ENCODE results near the gene SEPHS2. TPM values are rescaled to one million over a fixed set of nuclear protein-coding genes. Genes with fewer than 3 reads are reported as not detected.

SEPHS2 gene
- total and polyA plus RNA-seq, 2 of the 8 experiments (the other 6 are each of a cell fraction or from before 2014, with no cell fraction given), result 28.2 to 61.8 TPM

GRCh38 chr16:30445149-30445407 lies 596 bp downstream of the SEPHS2 start:
- no peak overlapping the region for H2AFZ ChIP-seq (ENCODE audit: low read length)
- H3K23me2 ChIP-seq (ENCODE audit: low read depth, low read length), result peaks cover 6% of the 10 kb centered on the region
- no peak overlapping the region for H3K56ac ChIP-seq (replicated peaks; ENCODE audit: insufficient read length, low read depth, low read length)
- FAIRE-seq (no peak), DNase-seq (ENCODE audit: low read depth in 1 of 2, low spot score in 2 of 2) (no peak)
- TF ChIP-seq TBP (IDR thresholded peaks at IDR 0.05; ENCODE audit: low read depth, low read length) (no peak), GABPA (IDR thresholded peaks at IDR 0.05; ENCODE audit: borderline replicate concordance, insufficient read depth, low read length) (no peak), EP300 (IDR thresholded peaks at IDR 0.05; ENCODE audit: borderline replicate concordance in 1 of 2, low read depth in 2 of 2, low read length in 2 of 2) (no peak), ATF3 (IDR thresholded peaks at IDR 0.05; ENCODE audit: insufficient read depth, low read depth, low read length) (no peak), KDM4A (IDR thresholded peaks at IDR 0.05; ENCODE audit: low read depth, low read length, severe bottlenecking) (no peak), CTBP2 (IDR thresholded peaks at IDR 0.05; ENCODE audit: borderline replicate concordance, insufficient read depth, insufficient read length, low read length) (no peak)
- H2BK20ac ChIP-seq (ENCODE audit: low read length), result no peak overlapping the region
- H3K36me3 ChIP-seq (ENCODE audit: control insufficient read depth in 2 of 4, insufficient read depth in 4 of 4, low read length in 3 of 4), result peaks cover 0 to 13% (median 0%) of the 10 kb centered on the region in 4 experiments; a peak in 1 of 8 replicates
- no peak overlapping the region for H2BK15ac ChIP-seq (ENCODE audit: low read length)
- H3K79me1 ChIP-seq (ENCODE audit: low read depth, low read length), result peaks cover 9% of the 10 kb centered on the region
- no peak overlapping the region for H3K23ac ChIP-seq (ENCODE audit: insufficient read length)
- H3K9ac ChIP-seq (replicated peaks in 1 of 4; ENCODE audit: extremely low read depth in 1 of 4, low read depth in 3 of 4, low read length in 3 of 4), result peak overlapping the region in 1 of 4 experiments; percentile 59; a peak in 3 of 7 replicates
- no peak overlapping the region for H3K4ac ChIP-seq (replicated peaks; ENCODE audit: insufficient read length, low read depth, low read length)
- peak overlapping the region; percentile 78; the same call in 1 of the 2 replicates for H3K18ac ChIP-seq (ENCODE audit: extremely low read depth, low read length)
- H3K27me3 ChIP-seq (replicated peaks in 1 of 4; ENCODE audit: control insufficient read depth in 3 of 4, extremely low read depth in 1 of 4, insufficient read depth in 3 of 4, low read length in 3 of 4), result peaks cover 0 to 4% (median 1%) of the 10 kb centered on the region in 4 experiments; a peak in 1 of 7 replicates
- H4K91ac ChIP-seq (replicated peaks; ENCODE audit: insufficient read length, low read length), result peak overlapping the region; percentile 22
- ChIA-PET POLR2A (ENCODE audit: partially characterized antibody) (interaction anchor here (0.8 to 1.7 kb wide), 8 partner anchors 9 to 164 kb away, joined by 3 to 10 read pairs (median 3); partner anchors contain the start of genes DCTPP1 and ZNF747), CTCF (ENCODE audit: partially characterized antibody) (interaction anchor here (0.5 to 1.1 kb wide), 5 partner anchors 11 to 198 kb away, joined by 3 to 4 read pairs (median 3); partner anchors contain the start of gene DCTPP1)
- peak overlapping the region; percentile 80 to 89 for H3K4me2 ChIP-seq (ENCODE audit: insufficient read depth in 1 of 2, low read depth in 2 of 2, low read length in 2 of 2)
- peaks cover 0 to 9% (median 6%) of the 10 kb centered on the region in 4 experiments; a peak in 5 of 7 replicates for H3K4me1 ChIP-seq (replicated peaks in 1 of 4; ENCODE audit: control insufficient read depth in 3 of 4, insufficient read depth in 4 of 4, low read length in 3 of 4)
- H3K4me3 ChIP-seq (ENCODE audit: extremely low read depth in 1 of 4, insufficient read depth in 2 of 4, low read depth in 3 of 4, low read length in 4 of 4), result peak overlapping the region; percentile 71 to 86 (median 78)
- no peak overlapping the region for H2BK120ac ChIP-seq (replicated peaks; ENCODE audit: low read depth, low read length)
- no peak overlapping the region for H3K27ac ChIP-seq (ENCODE audit: low read depth, low read length)
- 53% methylated on average over 11 of the region's 11 CpGs; no CpG with 5 or more reads in 1 of the 2 experiments for WGBS, 2 experiments (ENCODE audit: extremely low coverage in 1 of 2, insufficient coverage in 1 of 2, insufficient read length in 1 of 2, insufficient replicate concordance in 2 of 2, low coverage in 1 of 2, low lambda C conversion rate in 2 of 2, missing lambda C conversion rate in 1 of 2)
- no peaks in the 10 kb centered on the region for H3K9me3 ChIP-seq (ENCODE audit: insufficient read depth in 2 of 2, low read depth in 1 of 2, low read length in 1 of 2)
- peaks cover 0 to 12% of the 10 kb centered on the region in 2 experiments; a peak in 1 of 4 replicates for H3K79me2 ChIP-seq (ENCODE audit: control insufficient read depth in 1 of 2, insufficient read depth in 2 of 2, low read length in 2 of 2)
- peaks cover 0 to 3% of the 10 kb centered on the region in 2 experiments for H4K20me1 ChIP-seq (replicated peaks in 1 of 2; ENCODE audit: control insufficient read depth in 1 of 2, insufficient read depth in 2 of 2, low read length in 2 of 2)
- peak overlapping the region; percentile 84; the same call in 1 of the 2 replicates for H2AK5ac ChIP-seq (ENCODE audit: low read depth, low read length)
- H2BK12ac ChIP-seq (ENCODE audit: low read depth, low read length), result peak overlapping the region; percentile 45
- H3K14ac ChIP-seq (ENCODE audit: insufficient read length), result no peak overlapping the region
- H4K5ac ChIP-seq (ENCODE audit: insufficient read length, low read depth, low read length), result no peak overlapping the region
- peak overlapping the region; percentile 17 for H4K8ac ChIP-seq (ENCODE audit: extremely low read depth, insufficient read depth, low read length)
- peak overlapping the region; percentile 50; the same call in 1 of the 2 replicates for H2BK5ac ChIP-seq (ENCODE audit: low read depth, low read length)
